ENCODE data around the gene UBXN6.
A peak's percentile ranks its signal among the peaks of the same experiment; 100 is the strongest.

The UBXN6 gene

DNA sequence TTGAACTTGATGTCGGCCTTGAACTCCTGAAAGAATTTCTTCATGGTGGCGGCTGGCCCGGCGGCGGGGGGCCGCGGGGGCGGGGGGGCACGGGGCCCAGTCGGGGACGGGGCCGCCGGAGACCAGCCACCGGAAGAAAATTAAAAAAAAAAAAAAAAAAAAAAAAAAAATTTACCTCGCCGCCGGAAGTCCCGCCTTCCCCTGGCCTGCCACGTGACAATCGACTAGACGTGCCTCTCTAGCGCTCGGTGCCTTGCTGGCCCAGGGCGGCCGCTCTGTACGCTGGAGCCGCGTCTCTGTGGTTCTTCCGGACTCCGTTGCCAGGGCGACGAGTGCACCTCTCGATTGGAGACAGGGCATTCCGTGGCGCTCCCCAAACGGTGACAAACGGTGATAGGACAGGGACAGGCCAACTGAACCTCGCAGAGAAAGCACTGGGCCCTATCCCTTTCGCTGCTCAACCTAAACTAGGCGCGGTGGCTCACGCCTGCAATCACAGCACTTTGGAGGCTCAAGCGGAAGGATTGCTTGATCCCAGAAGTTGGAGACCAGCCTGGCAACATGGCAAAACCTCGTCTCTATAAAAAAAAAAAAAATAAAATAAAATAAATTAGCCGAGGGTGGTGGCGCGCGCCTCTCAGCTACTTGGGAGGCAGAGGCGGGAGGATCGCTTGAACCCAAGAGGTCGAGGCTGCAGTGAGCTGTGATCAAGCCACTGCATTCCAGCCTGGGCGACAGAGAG is at the start of gene UBXN6:
Gene UBXN6, minus strand, starts transcription at position 141 of the 742 bp plus-strand sequence. Its CDS starts 97 bp downstream, at position 44.
- peak; percentile 93 for DNase-seq (ENCODE audit: low read depth, low spot score)

GRCh38 chr19:4507150-4507452 is 49.5 kb upstream of the UBXN6 start:
- no peak for DNase-seq (ENCODE audit: low read depth, low spot score)

- no peak for DNase-seq (ENCODE audit: low read depth, low spot score)
These were observed 49.0 kb upstream of the UBXN6 start for GRCh38 chr19:4506449-4507149.

- no peak for DNase-seq (ENCODE audit: low read depth, low spot score)
These were observed 48.2 kb upstream of the UBXN6 start for GRCh38 chr19:4505570-4506448.

DNA sequence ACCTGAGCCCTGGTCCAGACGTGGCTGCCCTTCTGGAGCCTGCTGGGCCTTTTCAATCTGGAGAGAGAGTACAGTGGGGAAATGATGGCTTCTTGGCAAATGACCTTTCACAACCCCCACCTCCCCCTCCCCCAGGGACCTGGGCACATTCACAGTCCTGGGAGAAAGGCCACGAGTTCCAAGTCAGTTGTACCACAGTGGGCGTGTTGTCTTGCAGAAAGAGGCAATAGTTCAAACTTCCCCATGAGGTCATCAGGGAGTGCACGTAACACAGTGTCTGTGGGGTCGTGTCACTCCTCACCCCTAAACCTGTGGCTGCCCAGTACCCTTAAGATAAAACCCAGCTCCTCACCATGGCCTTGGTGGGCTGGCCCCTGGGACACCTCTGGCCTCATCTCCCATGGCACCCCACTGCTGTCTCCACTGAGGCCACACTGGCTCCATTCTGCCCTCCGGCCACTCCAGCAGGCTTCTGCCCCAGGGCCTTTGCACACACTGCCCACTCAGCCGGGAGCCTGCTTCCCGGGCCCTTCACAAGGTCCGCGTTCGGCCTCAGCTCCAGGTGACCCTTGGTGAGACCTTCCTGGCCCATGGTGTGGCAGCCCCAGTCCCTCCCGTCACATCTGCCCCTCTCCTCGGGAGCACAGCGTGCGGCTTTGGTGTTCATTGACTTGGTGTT is 47.4 kb upstream of the UBXN6 start:
- DNase-seq (ENCODE audit: low read depth, low spot score), result no peak

DNA sequence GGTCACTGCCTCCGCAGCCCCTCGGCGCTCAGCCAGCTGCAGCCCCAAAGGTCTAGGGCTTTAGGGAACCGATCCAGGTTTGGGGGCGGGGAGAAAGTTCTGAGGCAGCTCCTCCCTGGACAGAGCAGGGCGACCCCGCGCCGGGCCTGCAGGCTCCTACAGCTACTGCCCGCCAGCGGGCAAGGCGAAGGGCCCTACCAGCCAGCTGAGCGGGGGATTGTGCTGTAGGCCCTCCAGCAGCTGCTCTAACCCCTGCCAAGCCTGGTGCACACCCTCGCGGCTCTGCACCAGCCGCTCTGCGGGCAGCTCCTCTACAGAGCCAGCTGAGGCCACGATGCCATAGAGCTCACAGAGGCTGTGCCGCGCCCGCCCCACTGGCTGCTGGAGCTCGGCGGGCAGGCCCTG is 46.7 kb upstream of the UBXN6 start:
- no peak for DNase-seq (ENCODE audit: low read depth, low spot score)

GRCh38 chr19:4503825-4504170 is 46.2 kb upstream of the UBXN6 start:
- DNase-seq (ENCODE audit: low read depth, low spot score), result no peak

DNA sequence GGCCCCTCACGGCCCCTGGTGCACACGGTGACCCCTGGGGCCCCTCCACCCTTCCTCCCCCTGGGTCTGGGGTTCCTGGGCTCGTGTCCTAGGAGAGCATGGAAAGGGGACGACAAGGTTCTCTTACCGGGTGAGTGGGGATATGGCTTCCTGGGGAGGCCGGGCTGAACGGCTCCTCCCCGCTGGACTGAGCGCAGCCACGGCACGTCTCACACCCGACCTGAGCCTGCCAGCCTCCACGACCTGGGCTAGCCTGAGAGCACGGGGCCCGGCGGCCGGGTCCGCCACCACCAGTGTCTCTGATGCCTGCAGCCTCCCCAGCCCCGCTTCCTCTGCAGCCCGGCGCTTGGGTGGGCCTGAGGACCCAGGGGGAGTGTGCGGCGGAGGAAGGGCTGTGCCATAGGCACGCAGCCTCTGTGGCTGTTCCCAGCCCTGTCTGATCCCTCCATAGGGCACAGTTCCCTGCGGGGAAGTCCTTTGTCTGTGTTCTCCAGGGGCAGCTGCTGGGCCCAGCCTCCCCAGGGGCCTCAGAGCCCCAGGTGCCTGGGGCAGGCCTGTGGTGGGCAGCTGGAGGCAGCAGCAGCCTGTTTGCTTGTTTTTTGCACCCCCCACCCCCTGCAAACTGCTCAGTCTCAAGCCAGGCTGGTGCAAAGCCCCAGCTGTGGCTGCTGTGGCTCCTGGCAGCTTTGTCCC is 45.7 kb upstream of the UBXN6 start:
- no peak for DNase-seq (ENCODE audit: low read depth, low spot score)

GRCh38 chr19:4502282-4503131 is 44.9 kb upstream of the UBXN6 start:
- DNase-seq (ENCODE audit: low read depth, low spot score), result no peak

DNA sequence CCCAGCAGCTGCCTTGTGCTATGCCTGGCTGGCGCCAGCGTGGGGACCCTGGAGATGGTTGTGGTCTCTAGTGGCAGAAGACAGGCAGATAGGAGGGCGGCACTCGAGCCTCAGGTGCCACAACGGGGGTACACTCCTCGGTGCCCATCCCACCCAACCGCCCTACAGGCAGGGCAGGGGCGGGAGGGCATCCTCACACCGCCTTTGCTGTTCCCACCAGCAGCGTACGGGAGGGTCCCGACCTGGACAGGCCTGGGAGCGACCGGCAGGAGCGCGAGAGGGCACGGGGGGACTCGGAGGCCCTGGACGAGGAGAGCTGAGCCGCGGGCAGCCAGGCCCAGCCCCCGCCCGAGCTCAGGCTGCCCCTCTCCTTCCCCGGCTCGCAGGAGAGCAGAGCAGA is 44.1 kb upstream of the UBXN6 start:
- DNase-seq (ENCODE audit: low read depth, low spot score), result no peak

- DNase-seq (ENCODE audit: low read depth, low spot score), result no peak
These were observed 43.4 kb upstream of the UBXN6 start for GRCh38 chr19:4500841-4501591.

DNA sequence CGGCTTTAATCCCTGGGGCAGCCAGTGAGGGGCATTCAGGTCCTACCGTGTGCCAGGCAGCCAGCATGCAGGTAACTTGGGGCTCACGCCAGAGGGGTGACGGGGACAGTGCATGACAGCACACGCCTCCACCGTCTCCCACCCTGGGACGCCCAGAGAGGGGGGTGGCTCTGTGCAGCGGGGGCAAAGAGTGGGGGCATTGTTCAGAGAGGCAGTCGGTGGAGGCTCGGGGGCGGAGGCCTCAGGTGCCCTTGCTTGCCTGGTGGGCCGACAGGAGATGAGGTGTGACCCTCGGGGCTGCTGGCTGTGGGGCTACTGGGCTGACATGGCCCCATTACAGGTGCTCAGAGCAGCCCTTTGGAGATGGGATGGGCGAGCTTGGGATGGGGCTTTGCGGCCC is 42.3 kb upstream of the UBXN6 start:
- DNase-seq (ENCODE audit: low read depth, low spot score), result no peak

- no peak for DNase-seq (ENCODE audit: low read depth, low spot score)
These were observed 41.7 kb upstream of the UBXN6 start for GRCh38 chr19:4499318-4499717.

- no peak for DNase-seq (ENCODE audit: low read depth, low spot score)
These were observed 41.1 kb upstream of the UBXN6 start for GRCh38 chr19:4498694-4499093.

- DNase-seq (ENCODE audit: low read depth, low spot score), result no peak
These were observed 40.3 kb upstream of the UBXN6 start for GRCh38 chr19:4497770-4498389.

- DNase-seq (ENCODE audit: low read depth, low spot score), result no peak
These were observed 38.7 kb upstream of the UBXN6 start for GRCh38 chr19:4496304-4496703.

GRCh38 chr19:4495471-4495870 is 37.9 kb upstream of the UBXN6 start:
- no peak for DNase-seq (ENCODE audit: low read depth, low spot score)

DNA sequence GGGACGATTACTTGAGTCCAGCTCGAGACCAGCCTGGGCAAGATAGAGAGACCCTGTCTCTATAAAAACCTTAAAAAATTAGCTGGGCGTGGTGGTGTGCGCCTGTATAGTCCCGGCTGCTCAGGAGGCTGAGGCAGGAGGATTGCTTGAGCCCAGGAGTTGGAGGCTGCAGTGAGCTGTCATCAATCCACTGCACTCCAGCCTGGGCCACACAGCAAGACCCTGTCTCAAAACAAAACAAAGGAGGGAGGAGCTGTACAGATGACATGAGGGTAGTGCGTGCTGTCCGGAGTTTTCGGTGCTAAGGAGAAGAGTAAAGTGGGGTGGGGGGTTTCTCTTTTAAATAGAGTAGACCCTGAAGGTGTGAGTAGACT is 37.1 kb upstream of the UBXN6 start:
- DNase-seq (ENCODE audit: low read depth, low spot score), result no peak

GRCh38 chr19:4493929-4494690 is 36.5 kb upstream of the UBXN6 start:
- no peak for DNase-seq (ENCODE audit: low read depth, low spot score)

All from iPS DF 19.7 (cell line).